K562 (cell line): ENCODE measurements around the gene AIPL1. TPM values are rescaled to one million over a fixed set of nuclear protein-coding genes. Genes with fewer than 3 reads are reported as not detected.

Source experiments
- BRF1 ChIP-seq: IDR thresholded peaks from 3 replicates; pipeline ENCODE4 v1.6.1; 2011; ENCODE audit warnings: borderline replicate concordance, mild to moderate bottlenecking; ENCODE audit not compliant: insufficient read length; ENCODE audit errors: extremely low read depth
- ERF ChIP-seq: fragments of 450-650 bp; formaldehyde crosslinking; IDR thresholded peaks from 2 replicates; pipeline ENCODE4 v1.4.0; 2020; ENCODE audit warnings: mild to moderate bottlenecking, mixed read lengths
- PCBP1 ChIP-seq: fragments of 200-400 bp; formaldehyde crosslinking; IDR thresholded peaks from 2 replicates; pipeline ENCODE4 v1.6.1; 2018; ENCODE audit warnings: mild to moderate bottlenecking, low read depth, low read length; ENCODE audit not compliant: poor library complexity, severe bottlenecking
- RBM15 ChIP-seq: fragments of 200-400 bp; formaldehyde crosslinking; IDR thresholded peaks from 2 replicates; pipeline ENCODE4 v1.6.1; 2018; ENCODE audit warnings: mild to moderate bottlenecking, low read length, moderate library complexity; ENCODE audit not compliant: insufficient read depth
- SIRT6 ChIP-seq: IDR thresholded peaks from one replicate; pipeline ENCODE4 v1.6.1; 2012; ENCODE audit warnings: low read depth, mild to moderate bottlenecking, control low read depth, inconsistent platforms, low read length, moderate library complexity
- TEAD4 ChIP-seq, 2 experiments: sonication (generic) in 1 of 2; formaldehyde crosslinking in 1 of 2; IDR thresholded peaks; 2 replicates each; pipeline versions ENCODE4 v1.6.1 to v1.8.0; 2012 to 2022; ENCODE audit warnings: borderline replicate concordance in 1 of 2, inconsistent platforms in 1 of 2, low read length in 1 of 2, mild to moderate bottlenecking in 1 of 2, missing genetic modification reagents in 1 of 2
- polyA plus RNA-seq, 8 experiments: library from polyadenylated mRNA; depleted of rRNA in 4 of 8; stranded (reverse) in 5 of 8; unstranded in 3 of 8; fragments of >200 nt; fragmentation: Nextera tagmentation in 2 of 8; fragmentation: Illumina TruSeq in 1 of 8; extraction: Ambion mirVana in 2 of 8; extraction: Trizol in 1 of 8; gene quantifications; 2 replicates each; pipeline versions ENCODE4 v1.2.1 to v1.2.3, GENCODE V29; 2011 to 2014; ENCODE audit warnings: inconsistent platforms in 1 of 8, missing spikeins in 1 of 8
- total RNA-seq, 7 experiments: library from RNA; depleted of rRNA in 6 of 7; stranded (reverse); fragments of >200 nt in 6 of 7; fragmentation: Illumina TruSeq in 2 of 7; extraction: Trizol in 2 of 7; gene quantifications; 2 replicates each; pipeline versions ENCODE4 v1.2.1 to v1.2.3, GENCODE V29; 2011 to 2021; ENCODE audit warnings: low replicate concordance in 1 of 7
- TF ChIP-seq, protein P1 (sequence below), 2 experiments: fragments of 200-800 bp in 1 of 2; sonication (Bioruptor generic) in 1 of 2; sonication (generic) in 1 of 2; formaldehyde crosslinking in 1 of 2; IDR thresholded peaks in 1 of 2; conservative IDR thresholded peaks in 1 of 2; 2 replicates each; pipeline versions ENCODE4 v1.5.0 to v1.6.1; 2016 to 2020; ENCODE audit warnings: missing compliant biosample characterization in 1 of 2, missing genetic modification characterization in 1 of 2, missing genetic modification reagents in 1 of 2
- TF ChIP-seq, protein P2 (sequence below), 2 experiments: IDR thresholded peaks in 1 of 2; conservative IDR thresholded peaks in 1 of 2; 2 replicates each; pipeline ENCODE4 v1.6.1; 2016; ENCODE audit warnings: low read depth in 2 of 2, mild to moderate bottlenecking in 1 of 2, missing compliant biosample characterization in 1 of 2, missing genetic modification characterization in 1 of 2, moderate library complexity in 1 of 2
- TF ChIP-seq, protein P3 (sequence below), 2 experiments: fragments of 450-650 bp; IDR thresholded peaks; 2 replicates each; pipeline ENCODE4 v1.6.1; 2016
- TF ChIP-seq, protein P4 (sequence below), 2 experiments: IDR thresholded peaks; 2 replicates each; pipeline ENCODE4 v1.6.1; 2011; ENCODE audit warnings: borderline replicate concordance in 1 of 2, control low read depth in 1 of 2, low read depth in 1 of 2, low read length in 1 of 2, mild to moderate bottlenecking in 1 of 2, mixed read lengths in 1 of 2, moderate library complexity in 1 of 2; ENCODE audit not compliant: insufficient read depth in 1 of 2, insufficient read length in 1 of 2, poor library complexity in 1 of 2, severe bottlenecking in 1 of 2; ENCODE audit errors: extremely low read depth in 1 of 2

The AIPL1 gene
- total and polyA plus RNA-seq, 9 of the 15 experiments (the other 6 are each of a cell fraction or from before 2014, with no cell fraction given), result not detected

DNA sequence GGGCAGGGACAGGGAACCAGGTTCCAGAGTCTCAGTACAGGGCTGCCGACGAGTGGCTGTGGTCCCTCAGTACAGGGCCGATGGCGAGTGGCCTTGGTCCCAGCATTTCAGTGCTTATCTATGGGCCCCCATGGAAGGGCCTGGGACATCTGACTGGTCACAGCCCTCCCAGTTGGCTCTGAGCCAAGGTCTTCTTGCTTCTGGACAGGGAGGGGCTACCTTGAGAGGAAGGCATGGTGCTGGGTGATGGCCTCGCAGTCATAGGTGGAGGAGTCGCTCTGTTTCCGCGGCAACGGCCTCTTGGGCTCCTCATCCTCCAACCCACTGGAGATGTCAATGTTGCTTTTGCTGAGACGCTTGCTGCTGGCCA lies 41.9 kb upstream of the AIPL1 start (continued):
- TF ChIP-seq BRF1 (no peak), TEAD4 (IDR thresholded peaks at IDR 0.05; ENCODE audit: low read length) (no peak), TEAD4 (CRISPR knock-in tag; IDR thresholded peaks at IDR 0.05; ENCODE audit: borderline replicate concordance) (no peak), ERF (CRISPR knock-in tag) (no peak), RBM15 (no peak), SIRT6 (no peak), PCBP1 (no peak)
- TF ChIP-seq, protein P1, sequence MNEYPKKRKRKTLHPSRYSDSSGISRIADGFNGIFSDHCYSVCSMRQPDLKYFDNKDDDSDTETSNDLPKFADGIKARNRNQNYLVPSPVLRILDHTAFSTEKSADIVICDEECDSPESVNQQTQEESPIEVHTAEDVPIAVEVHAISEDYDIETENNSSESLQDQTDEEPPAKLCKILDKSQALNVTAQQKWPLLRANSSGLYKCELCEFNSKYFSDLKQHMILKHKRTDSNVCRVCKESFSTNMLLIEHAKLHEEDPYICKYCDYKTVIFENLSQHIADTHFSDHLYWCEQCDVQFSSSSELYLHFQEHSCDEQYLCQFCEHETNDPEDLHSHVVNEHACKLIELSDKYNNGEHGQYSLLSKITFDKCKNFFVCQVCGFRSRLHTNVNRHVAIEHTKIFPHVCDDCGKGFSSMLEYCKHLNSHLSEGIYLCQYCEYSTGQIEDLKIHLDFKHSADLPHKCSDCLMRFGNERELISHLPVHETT (CRISPR knock-in tag; conservative IDR thresholded peaks at IDR 0.05 in 1 of 2, IDR thresholded peaks at IDR 0.05 in 1 of 2), result no peak
- TF ChIP-seq, protein P2, sequence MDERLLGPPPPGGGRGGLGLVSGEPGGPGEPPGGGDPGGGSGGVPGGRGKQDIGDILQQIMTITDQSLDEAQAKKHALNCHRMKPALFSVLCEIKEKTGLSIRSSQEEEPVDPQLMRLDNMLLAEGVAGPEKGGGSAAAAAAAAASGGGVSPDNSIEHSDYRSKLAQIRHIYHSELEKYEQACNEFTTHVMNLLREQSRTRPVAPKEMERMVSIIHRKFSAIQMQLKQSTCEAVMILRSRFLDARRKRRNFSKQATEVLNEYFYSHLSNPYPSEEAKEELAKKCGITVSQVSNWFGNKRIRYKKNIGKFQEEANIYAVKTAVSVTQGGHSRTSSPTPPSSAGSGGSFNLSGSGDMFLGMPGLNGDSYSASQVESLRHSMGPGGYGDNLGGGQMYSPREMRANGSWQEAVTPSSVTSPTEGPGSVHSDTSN (CRISPR knock-in tag; IDR thresholded peaks at IDR 0.05; ENCODE audit: low read depth), result no peak
- TF ChIP-seq, protein P2 (tag; conservative IDR thresholded peaks at IDR 0.05; ENCODE audit: low read depth), result no peak
- TF ChIP-seq, protein P3, sequence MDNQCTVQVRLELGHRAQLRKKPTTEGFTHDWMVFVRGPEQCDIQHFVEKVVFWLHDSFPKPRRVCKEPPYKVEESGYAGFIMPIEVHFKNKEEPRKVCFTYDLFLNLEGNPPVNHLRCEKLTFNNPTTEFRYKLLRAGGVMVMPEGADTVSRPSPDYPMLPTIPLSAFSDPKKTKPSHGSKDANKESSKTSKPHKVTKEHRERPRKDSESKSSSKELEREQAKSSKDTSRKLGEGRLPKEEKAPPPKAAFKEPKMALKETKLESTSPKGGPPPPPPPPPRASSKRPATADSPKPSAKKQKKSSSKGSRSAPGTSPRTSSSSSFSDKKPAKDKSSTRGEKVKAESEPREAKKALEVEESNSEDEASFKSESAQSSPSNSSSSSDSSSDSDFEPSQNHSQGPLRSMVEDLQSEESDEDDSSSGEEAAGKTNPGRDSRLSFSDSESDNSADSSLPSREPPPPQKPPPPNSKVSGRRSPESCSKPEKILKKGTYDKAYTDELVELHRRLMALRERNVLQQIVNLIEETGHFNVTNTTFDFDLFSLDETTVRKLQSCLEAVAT (IDR thresholded peaks at IDR 0.05), result no peak
- TF ChIP-seq, protein P4, sequence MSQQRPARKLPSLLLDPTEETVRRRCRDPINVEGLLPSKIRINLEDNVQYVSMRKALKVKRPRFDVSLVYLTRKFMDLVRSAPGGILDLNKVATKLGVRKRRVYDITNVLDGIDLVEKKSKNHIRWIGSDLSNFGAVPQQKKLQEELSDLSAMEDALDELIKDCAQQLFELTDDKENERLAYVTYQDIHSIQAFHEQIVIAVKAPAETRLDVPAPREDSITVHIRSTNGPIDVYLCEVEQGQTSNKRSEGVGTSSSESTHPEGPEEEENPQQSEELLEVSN (IDR thresholded peaks at IDR 0.05; ENCODE audit: borderline replicate concordance in 1 of 2, extremely low read depth in 1 of 2, insufficient read depth in 1 of 2, insufficient read length in 1 of 2, low read depth in 1 of 2, low read length in 1 of 2, poor library complexity in 1 of 2, severe bottlenecking in 1 of 2), result no peak
